T-helper 17 cell (primary cell): ENCODE measurements around the gene GLB1L2. TPM values are rescaled to one million over a fixed set of nuclear protein-coding genes. Genes with fewer than 3 reads are reported as not detected.
"Not testable (repeated sequence)": the region's sequence is repeated elsewhere in the genome, so short reads cannot be mapped to it uniquely, and the experiment has no call there.

ENCODE experiments used
- ATAC-seq: fragments of 150-1000 bp; cut with Tn5 transposase; 2 replicates; pipeline ENCODE4 v1.10.0; 2021; ENCODE audit warnings: mild to moderate bottlenecking, moderate library complexity
- DNase-seq, 3 donors: peaks; one replicate each; pipeline versions ENCODE4 v3.0.0 to v3.0.0-alpha.2; 2020 to 2021
- H3K9me3 ChIP-seq: one replicate; pipeline ENCODE4 v1.7.0; 2013; ENCODE audit warnings: low read length, mild to moderate bottlenecking; ENCODE audit not compliant: control insufficient read depth, poor library complexity, severe bottlenecking
- H3K27ac Mint-ChIP-seq: one replicate; pipeline ENCODE4 v1.8.0; 2022; ENCODE audit warnings: mild to moderate bottlenecking, moderate library complexity, mixed read lengths
- H3K27me3 Mint-ChIP-seq: one replicate; pipeline ENCODE4 v1.8.0; 2022; ENCODE audit warnings: mixed read lengths
- H3K36me3 Mint-ChIP-seq: one replicate; pipeline ENCODE4 v1.8.0; 2022; ENCODE audit warnings: low read depth, mixed read lengths
- H3K4me1 Mint-ChIP-seq: one replicate; pipeline ENCODE4 v1.8.0; 2022; ENCODE audit warnings: mild to moderate bottlenecking, mixed read lengths
- H3K4me3 Mint-ChIP-seq: one replicate; pipeline ENCODE4 v1.8.0; 2022; ENCODE audit warnings: mild to moderate bottlenecking, moderate library complexity, mixed read lengths
- total RNA-seq, 4 donors: library from RNA in 2 of 4; stranded (reverse) in 2 of 4; gene quantifications; one replicate each; pipeline ENCODE4 v1.2.3 and lab custom pipeline; 2022 to 2026

GLB1L2 gene
- total RNA-seq, 2 donors from 2014 or later: 0.37 to 0.73 TPM

GRCh38 chr11:134294664-134295063, 37.1 kb upstream of the GLB1L2 start:
- DNase-seq (no peak), ATAC-seq (no peak)
- Mint-ChIP-seq H3K36me3 (no peaks in the 10 kb centered on the region), H3K27ac (peak overlapping the region; percentile 60), H3K4me1 (peaks cover 4% of the 10 kb centered on the region), H3K4me3 (no peak overlapping the region), H3K27me3 (no peaks in the 10 kb centered on the region)
- H3K9me3 ChIP-seq: no peaks in the 10 kb centered on the region

GRCh38 chr11:134312223-134312622, 19.6 kb upstream of the GLB1L2 start:
- Mint-ChIP-seq H3K4me1 (no peaks in the 10 kb centered on the region), H3K27me3 (no peaks in the 10 kb centered on the region), H3K27ac (no peak overlapping the region), H3K36me3 (no peaks in the 10 kb centered on the region), H3K4me3 (no peak overlapping the region)
- DNase-seq (no peak), ATAC-seq (no peak)
- no peaks in the 10 kb centered on the region for H3K9me3 ChIP-seq

- DNase-seq (no peak), ATAC-seq (no peak)
- H3K4me1 Mint-ChIP-seq: no peaks in the 10 kb centered on the region
- H3K27me3 Mint-ChIP-seq: no peaks in the 10 kb centered on the region
- no peak overlapping the region for H3K27ac Mint-ChIP-seq
- no peaks in the 10 kb centered on the region for H3K36me3 Mint-ChIP-seq
- no peak overlapping the region for H3K4me3 Mint-ChIP-seq
- no peaks in the 10 kb centered on the region for H3K9me3 ChIP-seq
These were observed 19.0 kb upstream of the GLB1L2 start for GRCh38 chr11:134312807-134313206.

GRCh38 chr11:134313379-134313778, 18.4 kb upstream of the GLB1L2 start:
- H3K4me1 Mint-ChIP-seq: no peaks in the 10 kb centered on the region
- DNase-seq (no peak), ATAC-seq (no peak)
- H3K27ac Mint-ChIP-seq: no peak overlapping the region
- no peaks in the 10 kb centered on the region for H3K27me3 Mint-ChIP-seq
- H3K9me3 ChIP-seq: no peaks in the 10 kb centered on the region
- no peak overlapping the region for H3K4me3 Mint-ChIP-seq
- no peaks in the 10 kb centered on the region for H3K36me3 Mint-ChIP-seq

GRCh38 chr11:134313821-134314607, 17.8 kb upstream of the GLB1L2 start:
- DNase-seq (no peak), ATAC-seq (no peak)
- Mint-ChIP-seq H3K4me1 (no peaks in the 10 kb centered on the region), H3K4me3 (no peak overlapping the region), H3K36me3 (no peaks in the 10 kb centered on the region), H3K27me3 (no peaks in the 10 kb centered on the region), H3K27ac (no peak overlapping the region)
- no peaks in the 10 kb centered on the region for H3K9me3 ChIP-seq

- no peaks in the 10 kb centered on the region for H3K4me1 Mint-ChIP-seq
- no peaks in the 10 kb centered on the region for H3K9me3 ChIP-seq
- no peaks in the 10 kb centered on the region for H3K36me3 Mint-ChIP-seq
- DNase-seq (no peak), ATAC-seq (no peak)
- no peak overlapping the region for H3K27ac Mint-ChIP-seq
- H3K27me3 Mint-ChIP-seq: no peaks in the 10 kb centered on the region
- H3K4me3 Mint-ChIP-seq: no peak overlapping the region
These were observed 14.7 kb upstream of the GLB1L2 start for GRCh38 chr11:134317103-134317502.

- H3K27me3 Mint-ChIP-seq, H3K36me3 Mint-ChIP-seq, H3K9me3 ChIP-seq, DNase-seq, H3K4me3 Mint-ChIP-seq, ATAC-seq, H3K27ac Mint-ChIP-seq, H3K4me1 Mint-ChIP-seq: not testable (repeated sequence)
These were observed 10.4 kb upstream of the GLB1L2 start for GRCh38 chr11:134321373-134321772.

GRCh38 chr11:134322553-134322952, 9.2 kb upstream of the GLB1L2 start:
- no peak overlapping the region for H3K4me3 Mint-ChIP-seq
- H3K27ac Mint-ChIP-seq: no peak overlapping the region
- H3K4me1 Mint-ChIP-seq: no peaks in the 10 kb centered on the region
- no peaks in the 10 kb centered on the region for H3K9me3 ChIP-seq
- no peaks in the 10 kb centered on the region for H3K27me3 Mint-ChIP-seq
- ATAC-seq (no peak), DNase-seq (no peak)
- no peaks in the 10 kb centered on the region for H3K36me3 Mint-ChIP-seq

- no peak for ATAC-seq
- no peak for DNase-seq
- peaks cover 9% of the 10 kb centered on the region for H3K27me3 Mint-ChIP-seq
- no peak overlapping the region for H3K27ac Mint-ChIP-seq
- H3K4me3 Mint-ChIP-seq: no peak overlapping the region
- H3K9me3 ChIP-seq: no peaks in the 10 kb centered on the region
- H3K4me1 Mint-ChIP-seq: peaks cover 11% of the 10 kb centered on the region
- H3K36me3 Mint-ChIP-seq: no peaks in the 10 kb centered on the region
These were observed 3.4 kb upstream of the GLB1L2 start for GRCh38 chr11:134328433-134328832.

GRCh38 chr11:134330611-134331353, 1.0 kb upstream of the GLB1L2 start:
- no peaks in the 10 kb centered on the region for H3K9me3 ChIP-seq
- Mint-ChIP-seq H3K4me3 (peak overlapping the region; percentile 89), H3K36me3 (no peaks in the 10 kb centered on the region), H3K27ac (peak overlapping the region; percentile 16), H3K27me3 (peaks cover 27% of the 10 kb centered on the region), H3K4me1 (peaks cover 11% of the 10 kb centered on the region)
- DNase-seq (no peak), ATAC-seq (no peak)

- DNase-seq: peak in 2 of 3 donors; percentile 24 to 26
- Mint-ChIP-seq H3K4me3 (peak overlapping the region; percentile 86), H3K36me3 (no peaks in the 10 kb centered on the region), H3K27me3 (peaks cover 30% of the 10 kb centered on the region), H3K27ac (no peak overlapping the region), H3K4me1 (peaks cover 11% of the 10 kb centered on the region)
- peak; percentile 30 for ATAC-seq
- H3K9me3 ChIP-seq: no peaks in the 10 kb centered on the region
These were observed 422 bp downstream of the GLB1L2 start for GRCh38 chr11:134332189-134332631.

GRCh38 chr11:134332782-134333181, 994 bp downstream of the GLB1L2 start:
- H3K9me3 ChIP-seq: no peaks in the 10 kb centered on the region
- Mint-ChIP-seq H3K4me1 (peaks cover 11% of the 10 kb centered on the region), H3K27ac (no peak overlapping the region), H3K27me3 (peaks cover 30% of the 10 kb centered on the region), H3K4me3 (peak overlapping the region; percentile 86), H3K36me3 (no peaks in the 10 kb centered on the region)
- DNase-seq (no peak), ATAC-seq (no peak)

- DNase-seq (no peak), ATAC-seq (no peak)
- Mint-ChIP-seq H3K27me3 (peaks cover 31% of the 10 kb centered on the region), H3K27ac (no peak overlapping the region), H3K4me1 (peaks cover 11% of the 10 kb centered on the region), H3K36me3 (no peaks in the 10 kb centered on the region), H3K4me3 (peak overlapping the region; percentile 86)
- no peaks in the 10 kb centered on the region for H3K9me3 ChIP-seq
These were observed 1.5 kb downstream of the GLB1L2 start for GRCh38 chr11:134333312-134333711.
